Measurements from ENCODE around the gene NHEJ1.

GRCh38 chr2:219057709-219058540 lies 102.7 kb downstream of the NHEJ1 start:
- peak; percentile 39 for TF ChIP-seq CTCF (IDR thresholded peaks at IDR 0.05; ENCODE audit: insufficient read depth, low read depth, low read length)
- TF ChIP-seq EZH2 (IDR thresholded peaks at IDR 0.05; ENCODE audit: insufficient read depth, low read length): peak; percentile 99
